Liver (tissue), 3 donors: Measurements from ENCODE around the gene ATP2B2.

Experiments
- CTCF ChIP-seq: fragments of 150-350 bp; IDR thresholded peaks from 2 replicates; pipeline ENCODE4 v1.5.1; 2017; ENCODE audit warnings: improper control_type of control experiment, low read depth, low read length; ENCODE audit not compliant: missing input control
- EGR1 ChIP-seq, 2 donors: IDR thresholded peaks; 2 replicates each; pipeline ENCODE4 v1.6.1; 2016 to 2018; ENCODE audit warnings: antibody characterized with exemption in 2 of 2, low read depth in 2 of 2
- GABPA ChIP-seq, 2 donors: IDR thresholded peaks in 1 of 2; conservative IDR thresholded peaks in 1 of 2; 2 replicates each; pipeline ENCODE4 v1.6.1; 2016; ENCODE audit warnings: antibody characterized with exemption in 2 of 2, mild to moderate bottlenecking in 1 of 2, moderate library complexity in 1 of 2
- JUND ChIP-seq, 2 donors: IDR thresholded peaks; 2 replicates each; pipeline ENCODE4 v1.6.1; 2016; ENCODE audit warnings: antibody characterized with exemption in 2 of 2
- RAD21 ChIP-seq, 2 donors: IDR thresholded peaks; 2 replicates each; pipeline ENCODE4 v1.6.1; 2016; ENCODE audit warnings: antibody characterized with exemption in 2 of 2, mild to moderate bottlenecking in 2 of 2
- REST ChIP-seq: IDR thresholded peaks from 2 replicates; pipeline ENCODE4 v1.6.1; 2016; ENCODE audit warnings: antibody characterized with exemption, mild to moderate bottlenecking
- RXRA ChIP-seq, 2 donors: IDR thresholded peaks; 2 replicates each; pipeline ENCODE4 v1.6.1; 2017 to 2018; ENCODE audit warnings: antibody characterized with exemption in 2 of 2, mild to moderate bottlenecking in 1 of 2
- SP1 ChIP-seq: IDR thresholded peaks from 2 replicates; pipeline ENCODE4 v1.6.1; 2018; ENCODE audit warnings: antibody characterized with exemption, mild to moderate bottlenecking
- TAF1 ChIP-seq: conservative IDR thresholded peaks from 2 replicates; pipeline ENCODE4 v1.6.1; 2016; ENCODE audit warnings: antibody characterized with exemption, mild to moderate bottlenecking
- YY1 ChIP-seq: IDR thresholded peaks from 2 replicates; pipeline ENCODE4 v1.6.1; 2016; ENCODE audit warnings: antibody characterized with exemption, mild to moderate bottlenecking
- ZBTB33 ChIP-seq: IDR thresholded peaks from 2 replicates; pipeline ENCODE4 v1.6.1; 2016; ENCODE audit warnings: antibody characterized with exemption
- TF ChIP-seq, protein P1 (sequence below): IDR thresholded peaks from 2 replicates; pipeline ENCODE4 v1.6.1; 2016; ENCODE audit warnings: antibody characterized with exemption
- donor health status: healthy.
- donor health status: healthy.

DNA sequence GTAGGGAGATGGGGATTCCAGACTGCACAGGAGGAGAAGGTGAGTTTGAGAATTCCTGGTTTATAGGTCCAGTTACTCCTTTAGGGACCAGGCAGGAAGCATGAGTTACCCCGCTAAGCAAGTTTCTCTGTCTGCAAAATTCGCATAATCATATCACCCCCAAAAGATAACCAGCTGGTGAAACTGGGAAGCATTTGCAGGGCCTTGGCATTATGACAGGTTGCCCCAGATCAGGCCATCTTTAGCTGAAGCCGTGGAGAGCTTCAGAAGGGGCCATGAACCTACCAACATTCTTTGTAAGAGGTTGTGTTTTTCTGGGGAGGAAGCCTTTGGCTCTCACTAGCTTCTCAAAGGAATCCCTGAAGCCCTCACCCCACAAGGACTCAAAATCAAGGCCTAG is 29.4 kb downstream of the ATP2B2 start:
- TF ChIP-seq CTCF (no peak), TAF1 (no peak), RAD21 (IDR thresholded peaks at IDR 0.05) (no peak), GABPA (IDR thresholded peaks at IDR 0.05 in 1 of 2, conservative IDR thresholded peaks at IDR 0.05 in 1 of 2) (no peak), YY1 (no peak), EGR1 (IDR thresholded peaks at IDR 0.05; ENCODE audit: low read depth in 2 of 2) (no peak), JUND (IDR thresholded peaks at IDR 0.05) (no peak), ZBTB33 (no peak), SP1 (no peak), RXRA (IDR thresholded peaks at IDR 0.05) (no peak), REST (no peak)
- TF ChIP-seq, protein P1, sequence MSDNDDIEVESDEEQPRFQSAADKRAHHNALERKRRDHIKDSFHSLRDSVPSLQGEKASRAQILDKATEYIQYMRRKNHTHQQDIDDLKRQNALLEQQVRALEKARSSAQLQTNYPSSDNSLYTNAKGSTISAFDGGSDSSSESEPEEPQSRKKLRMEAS: no peak
